HG02884 (cell line): ENCODE measurements around the gene FOXL3.
"Not testable (repeated sequence)": the region's sequence is repeated elsewhere in the genome, so short reads cannot be mapped to it uniquely, and the experiment has no call there.

Source experiments
- ATAC-seq: cut with Tn5 transposase; IDR thresholded peaks from one replicate; pipeline ENCODE4 v1.9.1; 2021; ENCODE audit warnings: mild to moderate bottlenecking, moderate library complexity; ENCODE audit not compliant: unreplicated experiment

Gene FOXL3

DNA sequence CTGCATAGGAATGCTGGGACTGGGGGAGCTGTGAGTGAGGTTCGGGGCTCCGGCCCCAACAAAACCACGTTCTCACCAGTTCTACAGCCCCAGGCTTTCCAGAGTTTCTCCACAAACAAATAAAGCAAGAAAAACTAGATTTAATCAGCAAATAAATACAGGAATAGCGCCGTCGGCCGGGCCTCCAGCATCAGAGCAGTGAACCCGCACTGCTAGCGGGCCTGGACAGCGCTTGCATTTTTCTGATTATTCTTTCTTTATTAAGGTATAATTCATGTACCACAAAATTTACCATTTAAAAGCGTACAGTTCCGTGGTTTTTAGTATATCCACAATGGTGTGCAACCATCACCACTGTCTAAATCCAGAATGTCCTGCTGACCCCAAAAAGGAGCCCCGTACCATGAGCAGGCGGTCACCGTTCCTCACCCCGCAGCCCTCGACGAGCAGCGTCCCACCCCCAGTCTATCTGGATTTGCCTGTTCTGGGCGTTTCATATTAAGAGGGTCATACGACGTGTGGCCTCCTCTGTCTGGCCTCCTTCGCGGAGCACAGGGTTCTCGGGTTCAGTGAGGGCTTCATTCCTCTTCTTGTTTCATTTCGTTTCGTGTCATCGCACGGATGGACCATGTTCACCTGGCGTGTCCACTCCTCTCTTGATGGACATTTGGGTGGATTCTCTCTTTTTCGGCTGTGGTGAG lies 35.5 kb upstream of the FOXL3 start:
- ATAC-seq, result no peak

DNA sequence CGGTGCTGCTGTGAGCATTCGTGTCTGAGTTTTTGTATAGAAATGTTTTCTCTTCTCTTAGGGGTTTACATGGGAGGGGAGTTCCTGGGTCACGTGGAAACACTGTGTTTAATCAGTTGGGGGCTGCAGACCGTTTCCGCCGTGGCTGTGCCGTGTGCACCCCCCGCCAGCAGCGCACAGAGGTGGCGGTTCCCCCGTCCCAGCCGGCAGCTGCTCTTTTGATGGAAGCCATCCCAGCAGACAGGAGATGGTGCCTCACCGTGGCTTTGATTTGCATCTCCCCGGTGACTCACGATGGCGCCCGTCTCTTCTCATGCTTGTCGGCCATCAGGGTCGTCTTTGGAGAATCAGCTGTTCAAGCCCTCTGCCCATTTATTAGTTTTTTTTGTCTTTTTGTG lies 34.9 kb upstream of the FOXL3 start:
- ATAC-seq, result no peak

DNA sequence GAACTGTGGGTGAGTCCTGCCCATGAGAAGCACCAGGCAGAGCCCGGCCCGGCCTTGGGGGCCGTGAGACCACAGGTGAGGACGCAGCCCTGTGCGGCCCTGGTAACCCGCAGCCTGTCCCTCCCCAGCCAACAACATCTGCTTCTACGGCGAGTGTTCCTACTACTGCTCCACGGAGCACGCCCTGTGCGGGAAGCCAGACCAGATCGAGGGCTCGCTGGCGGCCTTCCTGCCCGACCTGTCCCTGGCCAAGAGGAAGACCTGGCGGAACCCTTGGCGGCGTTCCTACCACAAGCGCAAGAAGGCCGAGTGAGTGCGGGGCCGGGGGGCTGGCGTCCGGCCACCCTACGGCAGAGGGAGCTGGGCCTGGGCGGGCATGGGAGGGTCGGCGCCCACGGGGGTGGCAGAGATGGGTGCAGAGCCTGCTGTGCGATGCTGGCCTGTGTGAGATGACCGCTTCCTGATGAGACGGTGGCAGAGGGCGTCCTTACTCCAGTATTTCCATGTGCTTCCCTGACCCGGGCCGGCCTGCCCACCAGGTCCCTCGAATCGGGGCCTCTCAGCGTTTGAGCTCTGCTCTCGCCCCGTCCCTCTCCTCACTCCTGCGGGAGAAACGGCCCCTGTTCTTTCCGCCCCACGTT lies 34.1 kb upstream of the FOXL3 start:
- ATAC-seq, result no peak

DNA sequence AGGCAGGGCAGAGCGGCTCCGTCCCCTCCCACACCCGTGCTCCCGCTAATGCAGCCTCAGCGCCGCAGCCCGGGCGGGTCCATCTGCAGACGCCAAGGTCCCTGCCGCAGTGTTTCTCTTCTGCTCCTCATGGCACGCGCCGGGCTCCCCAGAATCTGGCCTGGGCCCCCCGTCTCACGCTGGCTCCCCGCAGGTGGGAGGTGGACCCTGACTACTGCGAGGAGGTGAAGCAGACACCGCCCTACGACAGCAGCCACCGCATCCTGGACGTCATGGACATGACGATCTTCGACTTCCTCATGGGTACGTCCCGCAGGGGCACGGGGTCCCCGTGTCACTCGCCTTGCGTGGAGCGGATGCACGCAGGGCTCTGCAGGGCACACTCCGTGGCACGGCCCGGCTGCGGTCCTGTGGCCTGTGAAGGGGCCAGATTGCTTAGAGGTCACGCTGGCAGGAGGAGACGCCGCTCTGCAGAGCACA lies 33.5 kb upstream of the FOXL3 start:
- ATAC-seq, result no peak

DNA sequence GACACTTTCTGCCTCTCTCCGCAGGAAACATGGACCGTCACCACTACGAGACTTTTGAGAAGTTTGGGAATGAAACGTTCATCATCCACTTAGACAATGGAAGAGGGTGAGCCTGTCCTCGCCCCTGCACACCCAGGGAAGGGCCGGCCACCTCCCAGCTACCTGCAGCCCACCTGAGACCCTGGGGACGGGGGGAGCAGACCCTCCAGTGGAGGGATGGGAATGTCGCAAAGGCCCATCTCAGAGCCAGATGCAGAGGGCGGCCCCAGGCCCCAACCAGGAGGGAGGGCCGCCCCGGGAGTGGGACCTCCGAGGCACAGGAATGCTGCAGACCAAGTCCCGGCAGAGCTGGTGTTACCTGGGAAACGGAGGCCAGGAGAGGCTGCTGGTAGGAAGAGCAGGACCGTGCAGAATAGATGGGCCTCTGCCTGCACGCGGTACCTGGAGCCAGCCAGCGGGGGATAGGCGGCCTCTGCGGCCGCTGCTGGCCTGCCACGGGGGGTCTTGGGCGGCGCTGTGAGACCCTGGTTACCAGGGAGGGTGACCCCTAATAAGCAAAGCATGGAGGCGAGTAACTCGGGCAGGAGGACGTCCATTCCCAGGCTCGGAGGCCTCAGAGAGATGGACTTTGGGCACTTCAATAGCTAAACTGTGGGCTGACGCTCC lies 32.9 kb upstream of the FOXL3 start:
- no peak for ATAC-seq

DNA sequence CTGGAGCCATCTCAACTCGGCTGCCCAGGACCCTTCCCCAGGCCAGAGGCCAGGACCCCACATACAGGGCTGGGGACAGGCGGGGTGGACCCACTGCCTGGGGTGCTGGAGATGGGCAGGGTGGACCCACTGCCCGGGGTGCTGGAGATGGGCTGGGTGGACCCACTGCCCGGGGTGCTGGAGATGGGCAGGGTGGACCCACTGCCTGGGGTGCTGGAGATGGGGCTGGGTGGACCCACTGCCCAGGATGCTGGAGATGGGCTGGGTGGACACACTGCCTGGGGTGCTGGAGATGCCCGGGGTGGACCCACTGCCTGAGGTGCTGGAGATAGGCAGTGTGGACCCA lies 32.4 kb upstream of the FOXL3 start:
- ATAC-seq, result no peak

DNA sequence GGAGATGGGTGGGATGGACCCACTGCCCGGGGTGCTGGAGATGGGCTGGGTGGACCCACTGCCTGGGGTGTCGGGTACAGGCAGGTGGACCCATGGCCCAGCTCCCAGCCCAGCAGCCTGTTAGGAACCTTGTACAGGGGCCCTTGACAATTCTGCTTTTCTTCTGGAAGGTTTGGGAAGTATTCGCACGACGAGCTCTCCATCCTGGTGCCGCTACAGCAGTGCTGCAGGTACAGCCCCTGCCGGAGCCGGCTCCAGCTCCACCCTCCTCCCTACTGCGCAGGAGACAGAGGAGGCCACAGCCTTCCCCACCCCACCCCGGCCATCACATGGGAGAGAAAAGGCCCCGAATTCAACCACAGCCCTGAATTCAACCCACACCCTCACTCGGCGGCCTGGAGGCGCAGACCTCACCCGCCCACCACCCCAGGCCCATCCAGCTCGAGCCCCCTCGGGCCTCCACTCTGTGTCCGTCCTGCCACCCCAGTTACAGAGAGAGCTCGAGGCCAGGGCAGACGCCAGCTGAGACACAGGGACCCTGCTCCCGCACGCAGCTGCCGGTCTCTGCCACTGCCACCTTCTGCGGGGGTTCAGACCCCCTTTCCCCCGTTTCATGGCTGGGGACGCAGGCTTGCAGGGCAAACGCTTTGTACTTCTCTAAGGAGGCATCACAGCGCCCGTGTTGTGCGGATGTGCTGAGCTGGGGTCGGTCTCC lies 31.3 kb upstream of the FOXL3 start:
- no peak for ATAC-seq

DNA sequence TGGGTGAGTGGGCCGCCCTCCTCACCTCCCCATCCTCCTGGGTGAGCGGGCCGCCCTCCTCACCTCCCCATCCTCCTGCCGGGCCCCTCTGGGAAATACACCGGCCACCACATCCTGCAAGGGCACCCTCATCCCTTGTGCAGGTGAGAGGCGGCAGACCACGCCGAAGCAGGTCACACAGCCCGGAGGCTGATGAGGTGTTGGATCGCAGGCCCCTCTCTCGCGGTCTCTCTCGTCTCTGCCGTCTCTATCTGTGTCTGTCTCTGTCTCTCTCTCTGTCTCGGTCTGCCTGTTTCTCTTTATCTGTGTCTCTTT lies 30.8 kb upstream of the FOXL3 start:
- no peak for ATAC-seq

DNA sequence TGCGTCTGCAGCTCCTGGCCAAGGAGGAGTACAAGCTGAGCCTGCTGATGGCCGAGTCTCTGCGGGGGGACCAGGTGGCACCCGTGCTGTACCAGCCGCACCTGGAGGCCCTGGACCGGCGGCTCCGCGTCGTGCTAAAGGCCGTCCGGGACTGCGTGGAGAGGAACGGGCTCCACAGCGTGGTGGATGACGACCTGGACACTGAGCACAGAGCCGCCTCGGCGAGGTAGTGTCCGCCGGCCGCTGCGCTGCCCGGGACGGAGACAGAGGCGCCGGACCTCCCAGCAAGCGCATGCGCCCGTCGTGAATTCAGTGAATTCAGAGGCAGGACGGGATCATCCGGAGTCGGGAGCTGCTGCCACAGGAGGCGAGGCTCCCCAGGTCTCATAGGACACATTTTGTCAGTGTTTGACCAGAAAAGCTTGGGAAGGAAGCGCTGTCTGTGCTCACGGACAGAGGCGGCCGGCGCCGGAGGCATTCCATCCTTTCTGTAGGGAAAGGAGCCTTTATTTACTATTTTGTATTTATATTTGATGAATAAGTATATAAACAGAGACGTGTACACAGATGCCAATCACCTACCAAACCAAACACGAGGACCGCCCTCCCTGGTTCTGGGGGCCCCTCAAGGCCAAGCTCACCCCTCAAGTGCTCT lies 30.1 kb upstream of the FOXL3 start:
- no peak for ATAC-seq

DNA sequence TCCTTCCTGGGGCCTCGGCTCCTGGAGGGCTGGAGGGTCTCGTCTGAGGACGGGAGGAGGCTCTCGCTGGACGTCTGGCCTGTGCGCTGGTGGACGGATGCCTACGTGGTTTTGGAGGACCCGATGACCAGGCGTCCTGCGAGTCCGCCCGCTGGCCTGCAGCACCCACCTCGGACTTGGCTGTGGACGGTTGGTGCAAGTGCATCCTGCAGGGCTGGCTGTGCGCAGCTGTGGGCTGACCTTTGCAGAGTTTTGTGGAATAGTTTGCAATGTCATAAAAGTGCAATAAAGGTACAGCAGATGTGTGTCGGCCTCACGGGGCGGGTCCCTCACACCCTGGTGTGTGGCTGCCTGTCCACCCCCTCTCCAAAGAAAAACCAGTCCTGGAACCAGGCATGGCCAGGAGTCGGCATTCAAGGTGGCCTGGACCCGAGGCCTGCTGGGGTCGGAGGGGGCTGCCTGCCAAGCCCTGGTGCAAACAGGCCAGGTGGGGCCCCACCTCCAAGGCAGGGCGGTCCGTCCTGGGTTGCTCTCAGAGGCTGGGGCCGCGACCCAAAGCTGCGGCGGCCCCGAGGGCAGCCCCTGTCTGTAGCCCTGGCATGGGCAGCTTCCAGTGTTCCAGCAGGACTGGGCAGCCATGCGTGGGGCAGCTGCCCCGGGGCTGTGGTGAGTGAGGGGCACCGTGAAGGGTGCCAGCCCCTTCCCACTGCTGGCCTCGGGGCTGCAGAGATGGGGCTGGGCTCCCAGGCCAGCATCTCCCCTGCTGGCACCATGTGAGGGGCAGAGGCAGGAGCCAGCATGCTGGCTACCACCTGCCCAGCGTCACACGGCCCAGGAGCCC lies 29.3 kb upstream of the FOXL3 start:
- no peak for ATAC-seq

DNA sequence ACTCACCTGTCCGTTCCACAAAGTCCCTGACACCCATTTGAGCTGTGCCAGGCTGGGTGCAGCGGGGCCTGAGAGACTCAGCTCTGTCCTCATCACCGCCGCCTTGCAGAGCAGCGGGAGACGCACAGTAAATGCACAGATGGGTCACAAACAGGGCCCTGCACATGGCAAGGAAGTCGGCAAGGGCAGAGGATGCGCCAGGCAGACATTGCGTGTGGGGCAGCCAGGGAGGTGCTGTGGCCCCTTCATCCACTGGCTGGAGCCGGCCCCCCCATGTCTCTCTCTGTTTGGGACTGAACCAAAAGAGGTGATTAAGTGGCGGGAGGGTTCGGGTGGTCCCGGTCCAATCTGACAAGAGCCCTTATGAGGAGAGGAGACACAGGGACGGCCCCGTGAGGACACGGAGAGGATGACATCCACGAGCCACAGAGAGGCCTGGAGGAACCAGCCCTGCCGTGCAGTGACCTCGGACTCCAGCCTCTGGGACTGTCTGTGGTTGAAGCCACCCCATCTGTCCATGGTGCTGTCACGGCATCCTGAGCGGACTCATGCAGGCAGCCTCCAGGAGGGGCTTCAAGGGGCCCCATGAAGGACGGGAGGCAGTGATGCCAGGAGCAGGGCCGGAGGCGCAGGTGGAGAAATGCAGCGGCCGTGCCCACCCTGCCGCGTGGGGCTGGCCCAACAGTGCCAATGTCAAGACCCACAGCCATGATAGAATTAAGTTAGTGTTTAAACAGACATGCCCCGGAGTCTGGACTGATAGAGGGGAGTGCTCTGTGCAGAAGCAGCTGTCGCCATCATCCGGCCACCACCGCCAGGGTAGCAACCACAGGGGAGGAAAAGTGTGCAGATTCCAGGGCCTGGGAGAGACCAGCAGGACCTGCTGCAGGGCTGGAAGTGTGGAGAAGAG lies 28.4 kb upstream of the FOXL3 start:
- ATAC-seq, result no peak

DNA sequence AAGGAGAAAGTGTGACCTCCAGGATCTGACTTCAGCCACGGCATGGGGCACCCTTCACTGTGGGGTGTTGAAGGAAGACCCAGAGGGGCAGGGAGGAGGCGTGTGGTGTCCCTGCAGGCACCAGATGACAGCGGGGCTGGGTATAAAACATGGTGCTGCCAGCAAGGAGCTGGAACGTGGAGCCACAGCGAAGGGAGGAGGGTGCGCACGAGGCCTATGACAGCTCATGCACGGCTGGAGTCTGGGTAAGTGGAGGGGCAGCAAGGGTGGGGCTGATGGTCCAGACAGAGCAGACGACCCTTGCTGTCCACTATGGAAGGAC lies 27.8 kb upstream of the FOXL3 start:
- no peak for ATAC-seq

DNA sequence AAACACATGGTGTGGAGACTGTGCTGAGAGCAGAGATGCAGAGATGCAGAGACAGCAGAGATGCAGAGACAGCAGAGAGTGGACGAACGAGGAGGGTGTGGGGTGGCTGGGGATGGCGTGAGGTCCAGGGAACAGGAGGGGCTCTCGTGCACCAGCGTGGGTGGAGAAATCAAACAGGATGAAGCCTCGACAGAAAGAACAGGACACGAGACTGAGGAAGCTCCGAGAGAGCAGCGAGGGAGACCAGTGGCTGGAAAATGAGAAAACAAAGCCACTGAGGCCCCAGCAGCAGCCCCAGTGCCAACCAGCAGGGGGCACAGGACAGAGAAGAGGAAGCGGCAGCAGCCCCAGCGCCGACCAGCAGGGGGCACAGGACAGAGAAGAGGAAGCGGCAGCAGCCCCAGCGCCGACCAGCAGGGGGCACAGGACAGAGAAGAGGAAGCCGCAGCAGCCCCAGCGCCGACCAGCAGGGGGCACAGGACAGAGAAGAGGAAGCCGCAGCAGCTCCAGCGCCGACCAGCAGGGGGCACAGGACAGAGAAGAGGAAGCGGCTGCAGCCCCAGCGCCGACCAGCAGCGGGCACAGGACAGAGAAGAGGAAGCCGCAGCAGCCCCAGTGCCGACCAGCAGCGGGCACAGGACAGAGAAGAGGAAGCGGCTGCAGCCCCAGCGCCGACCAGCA lies 27.2 kb upstream of the FOXL3 start:
- not testable (repeated sequence) for ATAC-seq

DNA sequence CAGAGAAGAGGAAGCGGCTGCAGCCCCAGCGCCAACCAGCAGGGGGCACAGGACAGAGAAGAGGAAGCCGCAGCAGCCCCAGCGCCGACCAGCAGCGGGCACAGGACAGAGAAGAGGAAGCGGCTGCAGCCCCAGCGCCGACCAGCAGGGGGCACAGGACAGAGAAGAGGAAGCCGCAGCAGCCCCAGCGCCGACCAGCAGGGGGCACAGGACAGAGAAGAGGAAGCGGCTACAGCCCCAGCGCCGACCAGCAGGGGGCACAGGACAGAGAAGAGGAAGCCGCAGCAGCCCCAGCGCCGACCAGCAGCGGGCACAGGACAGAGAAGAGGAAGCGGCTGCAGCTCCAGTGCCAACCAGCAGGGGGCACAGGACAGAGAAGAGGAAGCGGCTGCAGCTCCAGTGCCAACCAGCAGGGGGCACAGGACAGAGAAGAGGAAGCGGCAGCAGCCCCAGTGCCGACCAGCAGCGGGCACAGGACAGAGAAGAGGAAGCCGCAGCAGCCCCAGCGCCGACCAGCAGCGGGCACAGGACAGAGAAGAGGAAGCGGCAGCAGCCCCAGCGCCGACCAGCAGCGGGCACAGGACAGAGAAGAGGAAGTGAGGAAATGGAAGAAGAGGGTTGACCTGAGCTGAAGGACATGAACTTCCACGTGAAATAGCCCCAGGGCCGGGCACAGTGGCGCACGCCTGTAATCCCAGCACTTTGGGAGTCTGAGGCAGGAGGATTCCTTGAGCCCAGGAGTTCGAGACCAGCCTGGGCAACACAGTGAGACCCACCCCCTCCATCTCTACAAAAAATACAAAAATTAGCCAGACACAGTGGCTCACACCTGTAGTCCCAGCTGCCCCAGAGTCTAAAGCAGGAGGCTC lies 26.3 kb upstream of the FOXL3 start:
- not testable (repeated sequence) for ATAC-seq

DNA sequence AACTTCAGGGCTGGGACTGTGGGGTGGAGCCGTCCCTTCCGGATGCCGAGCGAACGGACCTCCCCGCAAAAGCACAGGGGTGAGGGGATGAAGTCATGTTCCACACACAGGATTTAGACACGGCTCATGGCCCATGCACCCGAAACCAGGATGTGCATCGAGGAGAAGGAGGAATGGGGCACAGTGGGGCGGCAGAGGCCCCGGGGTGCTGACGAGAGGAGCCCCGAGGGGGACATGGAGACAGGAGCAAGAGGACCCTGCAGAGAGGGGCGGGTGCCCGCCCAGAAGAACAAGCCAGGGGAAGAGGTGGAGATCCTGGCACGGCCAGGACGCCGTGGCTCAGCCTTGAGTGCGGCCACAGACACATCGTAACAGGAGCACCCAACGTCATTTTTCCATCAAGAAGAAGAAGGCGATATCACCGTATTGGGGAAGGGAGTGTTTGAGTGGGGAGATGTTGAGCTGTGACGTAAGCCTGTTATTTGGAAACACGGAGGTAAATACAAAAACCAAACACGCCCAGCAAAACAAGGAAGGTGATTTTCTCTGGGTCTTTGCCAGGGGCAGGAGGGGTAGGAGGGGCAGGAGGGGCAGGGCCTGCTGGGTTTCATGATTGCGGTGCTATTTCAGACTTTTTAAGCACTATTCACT lies 25.3 kb upstream of the FOXL3 start:
- ATAC-seq, result no peak

DNA sequence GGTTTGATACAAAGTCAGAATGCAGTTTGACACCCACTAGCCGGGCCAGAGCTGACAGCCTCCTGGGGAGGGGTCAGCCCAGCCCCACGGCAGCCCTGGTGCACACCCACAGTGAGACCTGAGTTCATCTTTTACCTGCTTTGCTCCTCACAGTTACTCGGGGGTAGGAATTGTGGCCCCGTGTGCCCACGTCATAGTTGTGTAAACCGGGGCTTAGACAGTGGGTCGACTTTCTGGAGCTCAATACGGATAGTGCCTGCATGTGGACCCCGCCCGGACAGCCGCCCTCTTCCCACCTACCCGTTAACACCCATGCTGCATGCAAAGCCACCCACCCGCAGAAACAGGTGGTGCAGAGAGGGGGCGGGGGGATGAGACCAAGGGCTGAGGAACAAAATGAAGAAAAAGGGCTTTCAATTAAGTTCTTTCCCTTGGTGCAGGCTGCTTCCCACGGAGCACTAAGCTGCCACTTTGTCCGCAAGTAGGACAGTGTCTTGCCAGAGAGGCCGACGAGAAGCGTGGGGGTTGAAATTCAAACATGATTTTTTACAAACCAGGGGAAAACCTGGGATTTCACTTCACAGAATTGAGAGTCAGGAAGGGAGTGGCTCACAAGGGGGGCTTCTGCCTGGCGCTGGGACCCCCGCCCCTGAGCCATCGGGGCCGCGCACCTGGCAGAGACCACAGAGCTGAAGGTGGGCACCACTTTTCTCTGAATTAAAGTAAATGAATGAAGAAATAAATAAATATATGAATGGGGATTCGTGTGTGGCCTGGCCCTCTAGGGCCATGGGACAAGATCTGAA lies 24.6 kb upstream of the FOXL3 start:
- no peak for ATAC-seq
